ENCODE measurements around the gene PLPP3. TPM values are rescaled to one million over a fixed set of nuclear protein-coding genes. Genes with fewer than 3 reads are reported as not detected.

The PLPP3 gene
- total and polyA plus RNA-seq, 12 donors: 11.7 to 156 (median 96.1) TPM

GRCh38 chr1:56525489-56526041 lies 53.8 kb downstream of the PLPP3 start:
- H3K4me1 ChIP-seq (replicated peaks in 1 of 2): peaks cover 19 to 37% of the 10 kb centered on the region in 2 donors
- H3K4me3 ChIP-seq: no peak overlapping the region
- no peaks in the 10 kb centered on the region for H3K9me3 ChIP-seq (replicated peaks in 1 of 3)
- TF ChIP-seq CTCF (IDR thresholded peaks at IDR 0.05): no peak
- peak in 4 of 7 donors; percentile 45 to 70 (median 46) for DNase-seq
- no peak overlapping the region for H3K27ac ChIP-seq
- intact Hi-C loops (cut with DNase I): no loop called here
- WGBS, 4 donors: 66 to 78% (median 72%) methylated on average over 4 of the region's 4 CpGs
- peaks cover 0 to 7% of the 10 kb centered on the region in 2 donors for H3K36me3 ChIP-seq (replicated peaks in 1 of 2)
- H3K27me3 ChIP-seq: no peaks in the 10 kb centered on the region

- no peak for DNase-seq
- 89 to 96% (median 92%) methylated on average over 11 of the region's 11 CpGs for WGBS, 4 donors
- intact Hi-C loops (cut with DNase I): no loop called here
- no peak overlapping the region for H3K4me3 ChIP-seq
- H3K9me3 ChIP-seq (replicated peaks in 1 of 3): no peaks in the 10 kb centered on the region
- H3K27ac ChIP-seq: no peak overlapping the region
- no peaks in the 10 kb centered on the region for H3K27me3 ChIP-seq
- peaks cover 19 to 36% of the 10 kb centered on the region in 2 donors for H3K4me1 ChIP-seq (replicated peaks in 1 of 2)
- peaks cover 0 to 10% of the 10 kb centered on the region in 2 donors for H3K36me3 ChIP-seq (replicated peaks in 1 of 2)
- TF ChIP-seq CTCF (IDR thresholded peaks at IDR 0.05) (no peak), POLR2A (IDR thresholded peaks at IDR 0.05) (no peak)
These were observed 55.1 kb downstream of the PLPP3 start for GRCh38 chr1:56524263-56524662.

GRCh38 chr1:56522680-56523079 lies 56.7 kb downstream of the PLPP3 start:
- Histone ChIP-seq H3K27ac (no peak overlapping the region), H3K9me3 (replicated peaks in 1 of 3) (no peaks in the 10 kb centered on the region), H3K4me1 (replicated peaks in 1 of 2) (peaks cover 10 to 20% of the 10 kb centered on the region in 2 donors), H3K4me3 (no peak overlapping the region), H3K36me3 (replicated peaks in 1 of 2) (peaks cover 0 to 11% of the 10 kb centered on the region in 2 donors), H3K27me3 (no peaks in the 10 kb centered on the region)
- WGBS, 4 donors: 64 to 86% (median 74%) methylated on average over 5 of the region's 5 CpGs
- no peak for TF ChIP-seq POLR2A (IDR thresholded peaks at IDR 0.05)
- no peak for TF ChIP-seq CTCF (IDR thresholded peaks at IDR 0.05)
- DNase-seq: no peak
- intact Hi-C loops (cut with DNase I): no loop called here

GRCh38 chr1:56520016-56520601 lies 59.3 kb downstream of the PLPP3 start:
- no peak for TF ChIP-seq CTCF (IDR thresholded peaks at IDR 0.05)
- no peak for TF ChIP-seq POLR2A (IDR thresholded peaks at IDR 0.05)
- no peaks in the 10 kb centered on the region for H3K27me3 ChIP-seq
- no peak for DNase-seq
- no peaks in the 10 kb centered on the region for H3K9me3 ChIP-seq (replicated peaks in 1 of 3)
- intact Hi-C loops (cut with DNase I): no loop called here
- no peak overlapping the region for H3K4me3 ChIP-seq
- H3K4me1 ChIP-seq (replicated peaks in 1 of 2): peaks cover 0 to 3% of the 10 kb centered on the region in 2 donors
- 80 to 88% (median 85%) methylated on average over 3 of the region's 3 CpGs for WGBS, 4 donors
- H3K27ac ChIP-seq: no peak overlapping the region
- H3K36me3 ChIP-seq (replicated peaks in 1 of 2): peaks cover 0 to 11% of the 10 kb centered on the region in 2 donors

All from adrenal gland (tissue), 12 donors.